Measurements from ENCODE around the gene NSRP1. TPM values are rescaled to one million over a fixed set of nuclear protein-coding genes. Genes with fewer than 3 reads are reported as not detected.
"Not testable (repeated sequence)": the region's sequence is repeated elsewhere in the genome, so short reads cannot be mapped to it uniquely, and the experiment has no call there.

The NSRP1 gene
- total RNA-seq: 7.8 TPM

- DNase-seq (ENCODE audit: low read depth in 2 of 3, low spot score in 2 of 3): peak; percentile 80 to 97 (median 94)
These were observed at the start of gene NSRP1 for GRCh38 chr17:30116661-30117551. Gene NSRP1 (plus strand): TSS chr17:30116816. CDS start chr17:30116844, 28 bp downstream.

DNA sequence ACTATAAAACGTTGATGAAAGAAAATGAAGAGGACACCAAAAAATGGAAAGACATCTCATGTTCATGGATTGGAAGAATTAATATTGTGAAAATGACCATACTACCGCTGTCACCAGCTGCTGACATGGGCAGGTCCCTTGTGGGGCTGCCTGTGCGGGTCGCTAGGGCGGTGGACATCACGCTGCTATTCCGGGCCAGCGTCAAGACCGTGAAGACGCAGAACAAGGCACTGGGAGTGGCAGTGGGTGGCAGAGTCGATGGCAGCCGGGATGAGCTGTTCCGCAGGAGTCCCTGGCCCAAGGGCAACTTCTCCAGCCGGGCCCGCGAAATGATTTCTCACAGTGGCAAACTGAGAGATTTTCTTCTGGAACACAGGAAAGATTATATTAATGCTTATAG, 48.2 kb upstream of the NSRP1 start:
- no peak for DNase-seq (ENCODE audit: low read depth in 2 of 3, low spot score in 2 of 3)

GRCh38 chr17:30074254-30074653, 42.4 kb upstream of the NSRP1 start:
- DNase-seq (ENCODE audit: low read depth in 2 of 3, low spot score in 2 of 3): no peak

DNA sequence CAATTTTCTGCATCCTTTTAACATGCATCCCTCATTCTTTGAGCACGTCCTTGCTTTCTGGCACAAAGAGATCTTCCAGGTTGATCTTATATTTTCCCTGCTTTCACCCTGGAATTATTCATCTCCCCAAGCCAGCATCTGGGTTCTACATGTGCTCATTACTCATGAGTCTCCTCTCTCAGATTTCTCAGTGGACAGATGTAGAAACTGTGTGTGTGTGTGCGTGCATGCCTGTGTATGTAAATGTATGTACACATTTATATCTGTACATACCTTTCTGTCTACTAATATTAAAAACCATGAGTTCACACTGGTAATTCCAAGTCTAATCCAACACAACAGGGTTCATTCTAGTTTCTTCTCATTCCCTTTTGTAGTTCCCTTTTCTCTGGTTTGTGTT, 41.9 kb upstream of the NSRP1 start:
- no peak for DNase-seq (ENCODE audit: low read depth in 2 of 3, low spot score in 2 of 3)

DNA sequence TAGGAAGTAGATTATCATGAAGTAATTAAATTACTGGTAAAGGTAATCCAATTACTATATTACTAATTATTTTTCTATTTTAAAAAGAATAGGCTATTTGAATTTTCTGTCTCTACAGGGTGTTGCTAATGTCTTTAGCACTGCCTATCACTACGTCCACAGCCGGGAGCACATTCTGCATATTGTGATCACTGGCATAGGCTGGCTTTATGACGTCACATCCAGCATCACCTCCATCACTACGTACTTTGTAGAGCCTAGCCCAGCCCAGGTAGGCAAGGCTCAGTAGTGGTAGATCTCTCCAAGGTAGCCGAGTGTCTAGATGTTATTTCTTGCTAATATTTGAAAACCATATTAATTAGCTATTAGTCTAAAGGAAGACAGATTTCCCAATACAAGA, 33.8 kb upstream of the NSRP1 start:
- DNase-seq (ENCODE audit: low read depth in 2 of 3, low spot score in 2 of 3): no peak

DNA sequence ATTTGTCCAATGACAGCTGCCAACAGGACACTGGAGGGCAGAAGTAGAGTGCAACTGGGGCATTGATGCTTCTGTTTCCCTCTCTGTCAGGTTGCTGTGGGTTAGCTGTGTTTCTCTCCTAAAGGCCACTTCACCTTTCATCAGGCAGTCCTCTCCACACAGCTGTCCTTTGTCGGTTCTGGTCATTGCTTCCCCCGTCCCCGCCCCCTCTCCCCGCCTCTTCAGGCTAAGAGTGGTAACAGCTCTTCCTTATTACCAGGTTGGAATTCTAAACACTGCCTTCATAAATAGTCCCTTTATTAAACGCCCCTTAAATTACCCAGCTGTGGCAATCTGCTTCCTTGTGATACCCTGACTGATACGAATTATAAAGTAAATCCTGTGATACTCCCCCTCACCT, 31.8 kb upstream of the NSRP1 start:
- no peak for DNase-seq (ENCODE audit: low read depth in 2 of 3, low spot score in 2 of 3)

GRCh38 chr17:30086896-30087295, 29.7 kb upstream of the NSRP1 start:
- DNase-seq (ENCODE audit: low read depth in 2 of 3, low spot score in 2 of 3): no peak

- not testable (repeated sequence) for DNase-seq (ENCODE audit: low read depth in 2 of 3, low spot score in 2 of 3)
These were observed 29.2 kb upstream of the NSRP1 start for GRCh38 chr17:30087431-30087830.

DNA sequence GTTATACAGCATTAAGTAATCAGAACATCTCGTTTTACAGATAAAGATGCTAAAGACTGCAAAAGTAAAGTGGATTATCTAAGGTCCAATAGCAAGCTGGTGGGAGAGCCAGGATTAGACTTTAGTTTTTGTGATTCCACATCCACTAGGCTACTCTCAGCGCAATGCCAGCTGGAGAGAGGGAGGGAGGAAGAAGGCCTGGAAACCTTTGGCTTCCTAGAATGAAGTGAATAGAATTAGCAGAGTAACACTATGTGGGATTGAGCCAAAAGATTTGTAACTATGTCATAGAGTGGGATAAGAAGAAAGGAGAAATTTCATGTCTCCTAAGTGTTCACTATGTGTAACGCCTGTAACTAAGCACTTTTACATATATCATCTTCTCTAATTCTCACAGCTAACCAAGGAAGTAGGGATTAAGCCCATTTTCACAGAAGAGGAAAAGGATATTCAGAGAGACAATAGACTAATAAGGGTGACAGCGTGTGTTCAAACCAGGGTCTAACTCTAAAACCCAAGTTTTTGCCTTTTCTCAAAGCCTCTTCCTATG, 25.4 kb upstream of the NSRP1 start:
- DNase-seq (ENCODE audit: low read depth in 2 of 3, low spot score in 2 of 3): no peak

DNA sequence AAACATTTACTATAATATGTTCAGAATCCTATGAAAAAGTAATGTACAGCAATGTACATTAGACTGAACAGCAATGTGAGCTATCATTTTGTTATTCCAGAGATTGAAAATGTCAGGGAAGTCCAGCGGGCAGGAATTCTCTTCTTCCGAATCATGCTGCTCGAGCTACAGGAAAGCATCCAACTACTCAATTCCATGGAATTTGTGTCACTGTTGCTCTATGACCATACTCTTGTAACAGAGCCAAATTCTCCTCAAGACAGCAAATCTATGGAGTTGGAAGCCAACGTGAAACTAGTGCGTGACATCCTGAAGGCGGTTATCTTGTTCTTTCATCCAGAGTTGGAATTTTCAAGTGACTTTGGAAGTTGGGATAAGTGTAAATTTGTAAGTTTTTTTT, 24.8 kb upstream of the NSRP1 start:
- DNase-seq (ENCODE audit: low read depth in 2 of 3, low spot score in 2 of 3): no peak

GRCh38 chr17:30092886-30093285, 23.7 kb upstream of the NSRP1 start:
- no peak for DNase-seq (ENCODE audit: low read depth in 2 of 3, low spot score in 2 of 3)

DNA sequence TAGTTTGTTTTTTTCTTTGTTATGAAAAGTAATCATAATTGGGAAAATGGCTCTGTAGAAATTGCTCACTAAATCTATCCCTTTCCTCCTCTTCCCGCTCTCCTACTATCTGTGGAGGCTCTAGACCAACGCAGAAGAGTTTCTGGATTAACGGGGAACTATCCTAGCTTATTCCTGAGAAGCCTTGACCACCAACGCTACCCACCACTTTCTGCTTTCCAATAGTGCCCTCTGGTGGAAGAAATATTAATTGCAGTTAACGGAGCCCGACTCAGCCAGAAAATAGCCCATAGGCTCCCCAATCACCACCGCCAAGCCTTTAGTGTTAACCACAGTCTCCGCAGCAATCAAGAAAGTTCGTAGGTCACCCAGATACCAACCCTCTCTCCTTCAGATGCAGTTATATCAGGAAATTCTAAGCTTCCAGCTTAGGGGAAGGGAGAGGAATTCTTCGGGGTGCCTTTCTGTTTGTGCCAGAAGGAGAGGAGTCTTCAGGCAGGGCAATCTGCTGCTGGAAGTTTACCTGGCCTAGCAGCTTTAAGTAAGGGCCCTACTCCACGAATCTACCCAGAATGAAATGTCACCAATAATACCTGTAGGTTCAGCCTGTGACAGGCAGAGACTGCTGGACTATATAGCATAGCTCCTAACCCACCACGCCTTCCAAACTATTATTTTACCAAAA, 23.0 kb upstream of the NSRP1 start:
- peak; percentile 34 to 67 (median 51) for DNase-seq (ENCODE audit: low read depth in 2 of 3, low spot score in 2 of 3)

DNA sequence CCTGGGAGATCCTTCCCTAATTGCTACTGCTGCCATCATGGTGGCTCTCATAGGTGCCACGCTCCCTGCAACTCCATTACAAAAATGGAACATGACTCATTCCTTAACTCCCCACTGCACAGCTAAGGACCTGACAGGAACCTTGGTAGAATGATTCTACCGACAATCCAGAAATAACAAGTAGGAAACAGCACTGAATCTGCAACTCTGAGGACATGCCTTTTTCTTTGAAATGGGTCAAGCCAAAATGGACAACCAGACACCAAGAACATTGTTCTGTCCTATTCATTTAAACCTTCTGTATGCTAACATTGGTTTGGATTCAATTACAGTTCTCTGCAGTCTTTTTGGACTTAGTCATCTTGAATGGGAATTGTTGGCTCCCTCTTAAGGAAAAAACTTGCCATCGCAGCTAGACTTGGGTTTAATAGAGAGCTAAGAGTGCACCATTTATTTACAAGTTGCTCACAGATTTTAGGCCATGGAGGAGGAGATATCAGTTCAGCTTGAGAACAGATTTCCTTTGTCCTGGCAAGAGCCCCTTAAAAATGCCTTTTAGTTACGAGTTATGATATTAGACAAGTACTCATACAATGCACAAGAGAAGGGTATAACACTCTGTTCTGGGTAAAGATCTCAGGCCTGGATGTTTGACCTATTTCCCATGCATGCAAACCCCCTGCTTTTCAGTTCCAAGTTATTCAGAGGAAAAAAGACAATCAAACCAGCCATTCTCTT, 20.9 kb upstream of the NSRP1 start:
- DNase-seq (ENCODE audit: low read depth in 2 of 3, low spot score in 2 of 3): peak in 2 of 3 donors; percentile 43 to 66

GRCh38 chr17:30101686-30102390, 14.8 kb upstream of the NSRP1 start:
- no peak for DNase-seq (ENCODE audit: low read depth in 2 of 3, low spot score in 2 of 3)

DNA sequence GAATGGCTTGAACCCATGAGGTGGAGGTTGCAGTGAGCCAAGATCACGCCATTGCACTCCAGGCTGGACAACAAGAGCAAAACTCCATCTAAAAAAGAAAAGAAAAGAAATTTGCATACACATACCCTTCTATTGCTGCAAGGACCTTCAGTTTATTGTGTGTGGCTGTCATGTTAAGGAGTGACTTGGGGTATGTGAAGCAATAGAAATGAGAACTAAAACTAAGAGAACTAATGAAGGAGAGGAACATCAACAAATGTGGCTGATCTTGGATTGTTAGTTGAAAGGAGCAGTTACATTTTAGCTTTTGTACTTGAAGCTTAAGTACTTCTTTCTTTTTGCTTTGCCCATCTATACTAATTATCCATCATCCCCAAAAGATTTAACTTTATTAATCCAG, 12.7 kb upstream of the NSRP1 start:
- DNase-seq (ENCODE audit: low read depth in 2 of 3, low spot score in 2 of 3): no peak

DNA sequence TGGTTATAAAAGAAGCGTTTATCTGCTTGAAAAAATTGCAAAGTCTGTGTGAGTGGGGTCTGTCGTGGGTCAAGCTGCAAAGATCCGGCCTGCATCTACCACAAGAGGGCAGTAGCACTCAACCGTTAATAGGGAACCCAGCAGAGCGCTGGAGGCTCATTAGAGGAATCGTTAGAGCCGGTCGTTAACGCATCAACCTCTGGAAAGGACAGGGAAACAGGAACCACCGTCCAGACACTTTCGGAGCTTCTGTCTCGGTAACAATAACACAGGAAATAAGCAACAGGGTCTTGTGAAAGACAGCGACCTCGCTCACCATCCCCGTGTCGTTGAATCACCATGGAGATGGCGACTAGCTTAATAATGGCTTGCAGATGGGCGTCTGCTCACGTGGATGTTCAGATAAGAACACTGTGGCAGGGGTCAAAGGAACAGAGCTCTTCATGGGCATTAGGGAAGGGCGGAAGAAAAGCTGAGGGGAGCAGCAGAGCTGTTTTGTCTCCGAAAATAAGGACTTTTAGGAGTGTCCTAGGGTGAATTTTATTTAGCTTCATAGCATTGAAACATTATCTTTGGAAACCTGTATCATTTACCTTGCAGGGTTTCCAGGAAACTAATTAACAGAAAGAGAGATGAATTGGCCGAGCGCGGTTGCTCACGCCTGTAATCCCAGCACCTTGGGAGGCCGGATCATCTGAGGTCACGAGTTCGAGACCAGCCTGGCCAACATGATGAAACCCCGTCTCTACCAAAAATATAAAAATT, 11.9 kb upstream of the NSRP1 start:
- DNase-seq (ENCODE audit: low read depth in 2 of 3, low spot score in 2 of 3): peak; percentile 53 to 89 (median 87)

DNA sequence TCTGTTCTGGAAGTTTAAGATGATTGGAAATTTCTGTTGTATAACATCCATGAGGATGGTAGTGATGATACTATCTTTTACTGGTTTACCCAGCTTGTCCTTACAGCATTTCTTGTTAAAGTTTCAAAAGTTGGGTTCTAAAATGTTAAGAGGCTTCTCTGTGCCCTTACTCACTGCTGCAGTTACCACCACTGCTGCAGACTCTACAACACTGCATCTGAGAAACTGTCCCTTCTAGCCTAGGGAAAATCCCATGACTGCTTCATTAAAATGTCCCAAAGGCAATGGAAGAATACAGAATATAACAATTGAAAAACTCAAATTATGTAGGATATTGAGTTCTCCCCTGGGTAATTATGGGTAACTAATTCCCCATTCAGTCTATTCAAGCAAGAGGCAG, 3.8 kb upstream of the NSRP1 start:
- DNase-seq (ENCODE audit: low read depth in 2 of 3, low spot score in 2 of 3): no peak

GRCh38 chr17:30113213-30113612, 3.4 kb upstream of the NSRP1 start:
- DNase-seq (ENCODE audit: low read depth in 2 of 3, low spot score in 2 of 3): peak in 1 of 3 donors; percentile 29

DNA sequence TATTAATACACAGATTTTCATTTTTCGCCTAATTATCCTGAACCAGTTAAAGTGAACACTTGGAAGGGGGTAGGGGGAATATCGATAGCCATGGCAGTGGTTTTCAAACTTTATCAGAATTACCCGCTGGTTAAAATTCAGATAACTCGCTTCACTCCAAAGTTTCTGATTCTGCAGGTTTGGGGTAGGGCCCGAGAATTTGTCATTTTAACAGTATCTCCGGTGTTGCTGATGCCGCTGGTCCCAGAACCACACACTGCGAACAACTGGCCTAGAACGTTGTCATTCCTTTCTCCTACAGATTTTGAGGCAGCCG, 313 bp upstream of the NSRP1 start:
- DNase-seq (ENCODE audit: low read depth in 2 of 3, low spot score in 2 of 3): no peak

- DNase-seq (ENCODE audit: low read depth in 2 of 3, low spot score in 2 of 3): no peak
These were observed 1.1 kb downstream of the NSRP1 start for GRCh38 chr17:30117675-30118081.
